IgD-negative memory B cell (primary cell): ENCODE results near the gene DEK. TPM values are rescaled to one million over a fixed set of nuclear protein-coding genes. Genes with fewer than 3 reads are reported as not detected.
"Not testable (repeated sequence)": the region's sequence is repeated elsewhere in the genome, so short reads cannot be mapped to it uniquely, and the experiment has no call there.

ENCODE experiments used
- H3K27ac Mint-ChIP-seq, 3 donors: one replicate each; pipeline ENCODE4 v1.8.0; 2020 to 2022; ENCODE audit warnings: mild to moderate bottlenecking in 3 of 3, mixed read lengths in 3 of 3, moderate library complexity in 1 of 3
- H3K27me3 Mint-ChIP-seq: one replicate; pipeline ENCODE4 v1.8.0; 2021; ENCODE audit warnings: mixed read lengths
- H3K36me3 Mint-ChIP-seq: one replicate; pipeline ENCODE4 v1.8.0; 2020; ENCODE audit warnings: mild to moderate bottlenecking, mixed read lengths
- H3K4me1 Mint-ChIP-seq, 3 donors: one replicate each; pipeline ENCODE4 v1.8.0; 2020 to 2022; ENCODE audit warnings: mixed read lengths in 3 of 3, mild to moderate bottlenecking in 1 of 3
- H3K4me3 Mint-ChIP-seq, 4 donors: one replicate each; pipeline ENCODE4 v1.8.0; 2020 to 2022; ENCODE audit warnings: mild to moderate bottlenecking in 4 of 4, mixed read lengths in 4 of 4, moderate library complexity in 3 of 4
- H3K9me3 Mint-ChIP-seq, 3 donors: one replicate each; pipeline ENCODE4 v1.8.0; 2020 to 2021; ENCODE audit warnings: mixed read lengths in 3 of 3, mild to moderate bottlenecking in 1 of 3
- polyA plus RNA-seq: library from polyadenylated mRNA; unstranded; fragments of 300-500 nt; fragmentation: Illumina TruSeq; gene quantifications from one replicate; pipeline ENCODE4 v1.2.3, GENCODE V29; 2021

Gene DEK
- polyA plus RNA-seq, 1 donor from 2014 or later = 83.3 TPM

DNA sequence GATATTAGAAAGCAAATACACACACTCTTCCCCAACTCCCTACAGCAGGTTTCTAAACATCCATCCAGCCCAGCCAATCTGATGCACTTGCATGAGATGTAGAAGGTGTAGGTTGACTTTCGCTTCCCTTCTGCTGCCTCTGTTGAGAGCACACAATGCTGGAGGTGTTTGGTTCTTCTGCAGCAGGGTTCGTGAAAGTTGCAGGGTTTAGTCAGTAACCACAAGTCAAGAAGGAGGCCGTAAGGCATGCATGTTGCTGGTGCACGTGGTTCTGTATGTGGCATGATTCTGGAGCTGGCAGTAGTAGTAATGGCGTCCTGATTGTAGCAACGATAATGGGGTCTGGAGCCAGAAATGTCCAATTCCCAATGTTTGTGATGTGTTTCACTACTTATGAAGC lies 53.0 kb downstream of the DEK start:
- Mint-ChIP-seq H3K4me1 (peaks cover 26 to 36% (median 30%) of the 10 kb centered on the region in 3 donors), H3K36me3 (peaks cover 11% of the 10 kb centered on the region), H3K27me3 (no peaks in the 10 kb centered on the region), H3K4me3 (peak overlapping the region in 1 of 4 donors; percentile 39), H3K27ac (peak overlapping the region in 1 of 3 donors; percentile 33), H3K9me3 (no peaks in the 10 kb centered on the region)

DNA sequence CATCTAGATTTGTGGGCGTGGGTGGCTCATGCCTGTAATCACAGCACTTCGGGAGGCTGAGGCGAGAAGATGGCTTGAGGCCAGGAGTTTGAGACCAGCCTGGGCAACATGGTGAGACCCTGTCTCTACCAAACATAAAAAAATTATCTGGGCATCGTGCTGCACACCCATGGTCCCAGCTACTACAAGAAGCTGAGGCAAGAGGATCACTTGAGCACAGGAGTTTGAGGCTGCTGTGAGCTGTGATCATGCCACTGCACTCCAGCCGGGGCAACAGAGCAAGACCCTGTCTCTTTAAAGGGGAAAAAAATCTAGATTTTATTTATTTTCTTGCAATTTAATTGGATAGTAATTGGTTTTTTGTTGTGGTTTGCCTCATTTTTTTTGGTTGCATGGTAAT lies 53.6 kb downstream of the DEK start:
- H3K9me3 Mint-ChIP-seq = no peaks in the 10 kb centered on the region
- H3K27me3 Mint-ChIP-seq = no peaks in the 10 kb centered on the region
- H3K27ac Mint-ChIP-seq = peak overlapping the region in 1 of 3 donors; percentile 33
- peaks cover 23 to 31% (median 26%) of the 10 kb centered on the region in 3 donors for H3K4me1 Mint-ChIP-seq
- H3K36me3 Mint-ChIP-seq = peaks cover 10% of the 10 kb centered on the region
- H3K4me3 Mint-ChIP-seq = no peak overlapping the region

- peaks cover 13 to 22% (median 17%) of the 10 kb centered on the region in 3 donors for H3K4me1 Mint-ChIP-seq
- no peaks in the 10 kb centered on the region for H3K27me3 Mint-ChIP-seq
- no peak overlapping the region for H3K4me3 Mint-ChIP-seq
- H3K27ac Mint-ChIP-seq = no peak overlapping the region
- peaks cover 7% of the 10 kb centered on the region for H3K36me3 Mint-ChIP-seq
- no peaks in the 10 kb centered on the region for H3K9me3 Mint-ChIP-seq
Observed at GRCh38 chr6:18209539-18210197, 54.7 kb downstream of the DEK start.

DNA sequence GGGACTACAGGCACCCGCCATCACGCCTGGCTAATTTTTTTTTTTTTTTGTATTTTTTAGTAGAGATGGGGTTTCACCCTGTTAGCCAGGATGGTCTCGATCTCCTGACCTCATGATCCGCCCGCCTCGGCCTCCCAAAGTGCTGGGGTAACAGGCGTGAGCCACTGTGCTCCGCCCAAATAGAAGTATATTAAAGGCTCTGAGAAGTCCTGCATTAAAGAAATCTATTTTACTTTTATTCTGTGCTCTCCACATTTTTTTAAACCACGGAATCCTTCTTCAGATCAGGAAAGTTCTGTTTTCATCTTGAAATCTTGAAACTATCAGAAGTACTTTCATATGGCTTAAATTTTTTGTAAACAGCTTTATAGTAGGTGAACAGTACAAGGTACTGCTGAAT lies 55.6 kb downstream of the DEK start:
- peaks cover 7 to 16% (median 11%) of the 10 kb centered on the region in 3 donors for H3K4me1 Mint-ChIP-seq
- H3K9me3 Mint-ChIP-seq, H3K36me3 Mint-ChIP-seq, H3K27ac Mint-ChIP-seq, H3K27me3 Mint-ChIP-seq, H3K4me3 Mint-ChIP-seq: not testable (repeated sequence)

- H3K27me3 Mint-ChIP-seq = no peaks in the 10 kb centered on the region
- H3K36me3 Mint-ChIP-seq = peaks cover 7% of the 10 kb centered on the region
- peaks cover 7 to 11% (median 7%) of the 10 kb centered on the region in 3 donors for H3K4me1 Mint-ChIP-seq
- H3K9me3 Mint-ChIP-seq = no peaks in the 10 kb centered on the region
- H3K27ac Mint-ChIP-seq = no peak overlapping the region
- H3K4me3 Mint-ChIP-seq = no peak overlapping the region
Observed at GRCh38 chr6:18207949-18208348, 56.4 kb downstream of the DEK start.

GRCh38 chr6:18207438-18207837 lies 56.9 kb downstream of the DEK start:
- peaks cover 5% of the 10 kb centered on the region for H3K36me3 Mint-ChIP-seq
- peaks cover 7 to 11% (median 7%) of the 10 kb centered on the region in 3 donors for H3K4me1 Mint-ChIP-seq
- H3K4me3 Mint-ChIP-seq = no peak overlapping the region
- H3K9me3 Mint-ChIP-seq = no peaks in the 10 kb centered on the region
- no peaks in the 10 kb centered on the region for H3K27me3 Mint-ChIP-seq
- peak overlapping the region in 1 of 3 donors; percentile 49 for H3K27ac Mint-ChIP-seq

DNA sequence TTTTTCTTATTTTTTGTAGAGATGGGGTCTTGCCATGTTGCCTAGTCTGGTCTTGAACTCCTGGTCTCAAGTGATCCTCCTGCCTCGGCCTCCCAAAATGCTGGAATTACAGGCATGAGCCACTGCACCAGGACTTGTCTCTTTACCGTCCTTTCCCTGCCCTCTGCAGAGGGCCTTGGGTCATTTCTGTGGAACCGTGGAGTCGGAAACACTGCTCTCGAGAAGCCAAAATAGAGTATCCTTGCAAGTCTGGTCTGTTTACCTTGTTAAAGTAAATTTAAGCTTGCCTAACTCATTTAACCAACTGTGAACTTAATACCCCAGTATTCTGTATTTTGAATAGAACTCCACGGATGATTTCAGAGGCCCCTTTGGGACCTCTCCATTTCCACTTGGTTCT lies 57.7 kb downstream of the DEK start:
- no peak overlapping the region for H3K4me3 Mint-ChIP-seq
- no peak overlapping the region for H3K27ac Mint-ChIP-seq
- H3K9me3 Mint-ChIP-seq = no peaks in the 10 kb centered on the region
- H3K27me3 Mint-ChIP-seq = no peaks in the 10 kb centered on the region
- peaks cover 5 to 6% (median 6%) of the 10 kb centered on the region in 3 donors for H3K4me1 Mint-ChIP-seq
- H3K36me3 Mint-ChIP-seq = peaks cover 7% of the 10 kb centered on the region

DNA sequence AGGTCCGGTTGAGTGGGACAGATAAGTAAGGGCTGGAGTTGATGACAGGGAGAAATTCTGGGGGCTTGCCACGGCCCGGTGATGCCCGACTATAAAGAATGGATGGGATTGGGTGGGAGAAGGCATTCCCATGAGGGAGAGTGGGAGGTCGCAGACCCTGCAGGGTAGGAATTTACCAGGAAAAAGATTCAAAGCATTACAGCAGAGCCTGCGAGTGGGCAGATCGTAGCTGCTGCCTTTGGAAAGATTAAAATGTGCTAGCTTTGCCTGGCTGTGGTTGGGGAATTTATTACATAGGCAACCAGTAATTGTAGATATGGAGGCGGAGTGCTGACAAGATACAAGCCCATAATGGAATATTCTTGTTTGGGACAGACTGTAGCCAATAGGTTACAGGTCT lies 59.6 kb downstream of the DEK start:
- H3K9me3 Mint-ChIP-seq = no peaks in the 10 kb centered on the region
- H3K4me1 Mint-ChIP-seq = no peaks in the 10 kb centered on the region
- no peaks in the 10 kb centered on the region for H3K27me3 Mint-ChIP-seq
- H3K36me3 Mint-ChIP-seq = peaks cover 8% of the 10 kb centered on the region
- peak overlapping the region in 1 of 3 donors; percentile 81 for H3K27ac Mint-ChIP-seq
- no peak overlapping the region for H3K4me3 Mint-ChIP-seq

DNA sequence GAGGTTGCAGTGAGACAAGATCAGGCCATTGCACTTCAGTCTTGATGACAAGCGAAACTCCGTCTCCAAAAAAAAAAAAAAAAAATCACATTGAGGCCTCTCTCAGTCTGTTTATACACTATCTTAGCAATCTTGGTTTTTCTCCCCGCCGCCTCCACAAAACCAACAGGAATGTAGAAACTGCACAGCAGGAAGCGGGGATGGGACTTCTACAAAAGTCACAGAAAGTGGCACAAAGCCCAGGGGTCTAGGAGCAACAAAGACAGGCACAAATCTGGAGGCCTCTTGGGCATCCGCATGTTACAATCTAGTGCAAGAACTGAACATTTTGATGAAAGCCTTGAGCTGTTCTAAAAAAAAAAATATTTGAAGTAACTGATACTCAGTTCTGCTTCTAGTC lies 60.5 kb downstream of the DEK start:
- no peak overlapping the region for H3K4me3 Mint-ChIP-seq
- H3K4me1 Mint-ChIP-seq = no peaks in the 10 kb centered on the region
- no peak overlapping the region for H3K27ac Mint-ChIP-seq
- no peaks in the 10 kb centered on the region for H3K27me3 Mint-ChIP-seq
- peaks cover 7% of the 10 kb centered on the region for H3K36me3 Mint-ChIP-seq
- no peaks in the 10 kb centered on the region for H3K9me3 Mint-ChIP-seq

DNA sequence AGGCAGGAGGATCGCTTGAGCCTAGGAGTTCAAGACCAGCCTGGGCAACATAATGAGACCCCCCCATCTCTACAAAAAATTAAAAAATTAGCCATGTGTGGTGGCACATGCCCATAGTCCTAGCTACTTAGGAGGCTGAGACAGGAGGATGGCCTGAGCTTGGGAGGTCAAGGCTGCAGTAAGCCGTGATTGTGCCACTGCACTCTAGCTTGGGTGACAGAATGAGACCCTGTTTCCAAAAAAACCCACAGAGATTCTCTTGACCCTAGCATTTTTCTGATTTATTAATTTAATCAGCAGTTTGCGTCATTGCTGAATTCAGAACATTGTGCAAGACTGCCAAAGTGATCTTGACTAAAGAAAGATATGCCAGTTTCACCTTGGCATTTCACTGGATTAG lies 72.3 kb downstream of the DEK start:
- Mint-ChIP-seq H3K36me3 (peaks cover 13% of the 10 kb centered on the region), H3K4me1 (no peaks in the 10 kb centered on the region), H3K27me3 (no peaks in the 10 kb centered on the region), H3K4me3 (no peak overlapping the region), H3K9me3 (no peaks in the 10 kb centered on the region), H3K27ac (no peak overlapping the region)

- no peaks in the 10 kb centered on the region for H3K9me3 Mint-ChIP-seq
- H3K36me3 Mint-ChIP-seq = peaks cover 18% of the 10 kb centered on the region
- H3K27me3 Mint-ChIP-seq = no peaks in the 10 kb centered on the region
- H3K27ac Mint-ChIP-seq = no peak overlapping the region
- H3K4me1 Mint-ChIP-seq = peaks cover 5 to 7% (median 7%) of the 10 kb centered on the region in 3 donors
- no peak overlapping the region for H3K4me3 Mint-ChIP-seq
Observed at GRCh38 chr6:18189196-18189595, 75.1 kb downstream of the DEK start.

DNA sequence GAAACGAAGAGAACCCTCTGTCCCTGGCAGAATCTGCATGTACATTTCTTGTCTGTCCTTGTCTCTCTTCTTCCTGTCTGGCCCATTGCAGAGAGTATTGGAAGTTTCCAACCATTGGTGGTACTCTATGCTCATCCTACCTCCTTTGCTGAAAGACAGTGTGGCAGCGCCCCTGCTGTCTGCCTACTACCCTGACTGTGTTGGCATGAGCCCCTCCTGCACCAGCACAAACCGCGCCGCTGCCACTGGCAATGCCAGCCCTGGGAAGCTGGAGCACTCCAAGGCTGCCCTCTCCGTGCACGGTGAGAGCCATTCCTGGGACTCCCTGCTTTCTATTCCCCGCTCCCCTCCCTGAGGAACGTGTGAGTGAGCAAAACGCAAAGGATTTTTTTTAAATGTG lies 76.6 kb downstream of the DEK start:
- no peak overlapping the region for H3K4me3 Mint-ChIP-seq
- H3K27me3 Mint-ChIP-seq = no peaks in the 10 kb centered on the region
- no peaks in the 10 kb centered on the region for H3K9me3 Mint-ChIP-seq
- no peak overlapping the region for H3K27ac Mint-ChIP-seq
- H3K4me1 Mint-ChIP-seq = peaks cover 5 to 9% (median 8%) of the 10 kb centered on the region in 3 donors
- peaks cover 21% of the 10 kb centered on the region for H3K36me3 Mint-ChIP-seq

- no peaks in the 10 kb centered on the region for H3K27me3 Mint-ChIP-seq
- no peak overlapping the region for H3K27ac Mint-ChIP-seq
- no peaks in the 10 kb centered on the region for H3K9me3 Mint-ChIP-seq
- H3K36me3 Mint-ChIP-seq = peaks cover 21% of the 10 kb centered on the region
- peaks cover 5 to 10% (median 9%) of the 10 kb centered on the region in 3 donors for H3K4me1 Mint-ChIP-seq
- H3K4me3 Mint-ChIP-seq = peak overlapping the region in 1 of 4 donors; percentile 24
Observed at GRCh38 chr6:18186540-18187250, 77.6 kb downstream of the DEK start.

DNA sequence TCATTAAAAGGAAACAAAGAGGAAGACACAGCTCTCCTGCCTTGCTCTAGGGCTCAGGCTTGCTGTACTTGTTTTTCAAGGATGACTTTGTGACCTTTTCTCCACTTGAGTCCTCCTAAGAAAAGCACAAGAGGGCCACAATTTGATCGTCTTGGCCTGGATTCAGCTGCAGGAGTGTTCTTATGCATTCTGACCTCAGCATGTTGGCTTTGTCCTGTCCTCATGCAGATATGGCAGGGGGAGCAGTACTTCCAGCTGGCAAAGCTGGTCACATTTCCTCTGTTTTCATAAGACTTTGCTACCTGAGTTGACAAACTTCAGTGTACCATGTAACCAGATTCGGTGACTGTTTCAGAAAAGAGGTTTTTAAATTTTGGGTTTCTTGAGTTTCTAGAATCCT lies 78.3 kb downstream of the DEK start:
- H3K27ac Mint-ChIP-seq = no peak overlapping the region
- H3K9me3 Mint-ChIP-seq = no peaks in the 10 kb centered on the region
- no peaks in the 10 kb centered on the region for H3K27me3 Mint-ChIP-seq
- H3K36me3 Mint-ChIP-seq = peaks cover 15% of the 10 kb centered on the region
- H3K4me3 Mint-ChIP-seq = peak overlapping the region in 1 of 4 donors; percentile 24
- H3K4me1 Mint-ChIP-seq = peaks cover 6 to 10% (median 9%) of the 10 kb centered on the region in 3 donors

GRCh38 chr6:18185624-18186023 lies 78.7 kb downstream of the DEK start:
- H3K9me3 Mint-ChIP-seq = no peaks in the 10 kb centered on the region
- no peaks in the 10 kb centered on the region for H3K27me3 Mint-ChIP-seq
- peaks cover 14% of the 10 kb centered on the region for H3K36me3 Mint-ChIP-seq
- no peak overlapping the region for H3K27ac Mint-ChIP-seq
- H3K4me1 Mint-ChIP-seq = peaks cover 9 to 11% (median 10%) of the 10 kb centered on the region in 3 donors
- no peak overlapping the region for H3K4me3 Mint-ChIP-seq

DNA sequence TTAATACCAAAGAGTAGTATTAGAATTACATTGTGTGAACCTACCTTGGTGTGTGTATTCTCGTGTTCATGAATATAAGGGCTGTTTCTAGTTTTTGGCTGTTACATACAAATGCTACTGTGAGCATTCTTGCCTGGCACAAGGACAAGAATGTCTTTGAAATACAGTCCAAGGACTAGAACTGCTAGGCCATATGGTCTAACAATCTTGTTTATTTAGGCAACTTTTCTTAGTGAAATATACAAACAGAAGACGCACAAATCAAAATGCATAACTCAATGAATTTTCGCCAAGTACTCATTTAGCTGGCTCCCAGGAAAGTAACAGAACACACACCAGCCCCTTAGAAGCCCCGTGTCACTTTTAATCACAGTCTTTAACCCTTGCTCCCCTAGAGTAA lies 80.6 kb downstream of the DEK start:
- peaks cover 19 to 26% (median 22%) of the 10 kb centered on the region in 3 donors for H3K4me1 Mint-ChIP-seq

More for the DNA sequence above, 80.6 kb downstream of the DEK start:
- Mint-ChIP-seq H3K27ac (no peak overlapping the region), H3K4me3 (no peak overlapping the region), H3K9me3 (no peaks in the 10 kb centered on the region), H3K27me3 (no peaks in the 10 kb centered on the region), H3K36me3 (peaks cover 24% of the 10 kb centered on the region)
